GM12878 (cell line): ENCODE measurements around the gene DIP2C. TPM values are rescaled to one million over a fixed set of nuclear protein-coding genes. Genes with fewer than 3 reads are reported as not detected.

ENCODE experiments used
- ATAC-seq: fragments of 200-7000 bp; cut with Tn5 transposase; 3 replicates; pipeline ENCODE4 v1.9.1; 2020; ENCODE audit warnings: mild to moderate bottlenecking, moderate library complexity
- BruUV-seq: library from RNA; stranded (reverse); fragments of 400-500 nt; replicated peaks from 2 replicates; lab custom pipeline; 2021; lab: Mats Ljungman, UMichigan
- CTCF ChIA-PET: fragments of 300-600 bp; sonication (Branson Sonifier 250); formaldehyde crosslinking; extraction: SDS; loops from one replicate; lab custom pipeline; 2021; ENCODE audit warnings: inconsistent platforms; lab: Yijun Ruan, JAX
- POLR2A ChIA-PET: fragments of 350-600 bp; formaldehyde crosslinking; extraction: SDS; loops from one replicate; lab custom pipeline; 2021; ENCODE audit warnings: inconsistent platforms; lab: Charles Lee
- RAD21 ChIA-PET: fragments of 300-600 bp; sonication (Branson Sonifier 250); formaldehyde crosslinking; loops from one replicate; lab custom pipeline; 2023; ENCODE audit warnings: antibody characterized with exemption; ENCODE audit not compliant: unreplicated experiment; lab: Charles Lee
- SMC1A ChIA-PET: fragments of 300-600 bp; sonication (Branson Sonifier 250); formaldehyde crosslinking; loops from one replicate; lab custom pipeline; 2023; ENCODE audit not compliant: unreplicated experiment, uncharacterized antibody; lab: Charles Lee
- DNase-seq: peaks from one replicate; pipeline ENCODE4 v3.0.0-alpha.2; 2011; ENCODE audit warnings: low read depth, low spot score
- FAIRE-seq: peaks from 3 replicates; lab custom pipeline; 2011; peaks lifted over from hg19 to GRCh38; lab: Jason Lieb, UNC
- H2AFZ ChIP-seq: 2 replicates; pipeline ENCODE4 v1.6.0; 2011; ENCODE audit warnings: low read depth, low read length, control low read depth; ENCODE audit not compliant: control insufficient read depth
- H3K27ac ChIP-seq: 2 replicates; pipeline ENCODE4 v1.5.1; 2011; ENCODE audit warnings: control low read depth; ENCODE audit not compliant: control insufficient read depth, insufficient read depth
- H3K27me3 ChIP-seq, 2 experiments: replicated peaks in 1 of 2; 2 replicates each; pipeline versions ENCODE4 v1.6.0 to v1.6.1; 2011; ENCODE audit warnings: low read length in 1 of 2; ENCODE audit not compliant: control insufficient read depth in 2 of 2, insufficient read depth in 2 of 2
- H3K36me3 ChIP-seq, 2 experiments: 2 replicates each; pipeline ENCODE4 v1.5.1; 2011; ENCODE audit warnings: low read length in 1 of 2; ENCODE audit not compliant: control insufficient read depth in 2 of 2, insufficient read depth in 2 of 2
- H3K4me1 ChIP-seq: 2 replicates; pipeline ENCODE4 v1.6.1; 2011; ENCODE audit warnings: mild to moderate bottlenecking, low read length, moderate library complexity, mixed read lengths; ENCODE audit not compliant: control insufficient read depth, insufficient read depth
- H3K4me2 ChIP-seq: 2 replicates; pipeline ENCODE4 v1.6.0; 2011; ENCODE audit warnings: control low read depth; ENCODE audit not compliant: control insufficient read depth, insufficient read depth
- H3K4me3 ChIP-seq: fragments of 200-600 bp; sonication (generic); 2 replicates; pipeline ENCODE4 v1.5.1; 2016
- H3K79me2 ChIP-seq: 2 replicates; pipeline ENCODE4 v1.6.0; 2011; ENCODE audit warnings: low read length; ENCODE audit not compliant: control insufficient read depth, insufficient read depth
- H3K9ac ChIP-seq: 2 replicates; pipeline ENCODE4 v1.8.0; 2011; ENCODE audit warnings: low read length, control low read depth, mixed read lengths; ENCODE audit not compliant: control insufficient read depth, insufficient read depth
- H3K9me3 ChIP-seq: replicated peaks from 3 replicates; pipeline ENCODE4 v1.5.1; 2011; ENCODE audit warnings: mild to moderate bottlenecking, low read length; ENCODE audit not compliant: control insufficient read depth, insufficient read depth
- H4K20me1 ChIP-seq: 2 replicates; pipeline ENCODE4 v1.6.0; 2011; ENCODE audit not compliant: control insufficient read depth, insufficient read depth
- CBX3 ChIP-seq: fragments of 200-600 bp; sonication (generic); IDR thresholded peaks from 2 replicates; pipeline ENCODE4 v1.6.1; 2016; ENCODE audit warnings: low read depth, borderline replicate concordance
- CHD4 ChIP-seq: fragments of 200-600 bp; sonication (generic); IDR thresholded peaks from 2 replicates; pipeline ENCODE4 v1.6.1; 2016; ENCODE audit warnings: mild to moderate bottlenecking
- CREB1 ChIP-seq: IDR thresholded peaks from 2 replicates; pipeline ENCODE4 v1.6.1; 2012; ENCODE audit warnings: low read depth, mild to moderate bottlenecking, inconsistent platforms
- HDAC6 ChIP-seq: fragments of 200-600 bp; sonication (generic); IDR thresholded peaks from one replicate; pipeline ENCODE4 v1.8.0; 2017; ENCODE audit warnings: antibody characterized with exemption; ENCODE audit not compliant: unreplicated experiment
- JUND ChIP-seq: IDR thresholded peaks from 2 replicates; pipeline ENCODE4 v1.6.1; 2012; ENCODE audit warnings: low read depth, mild to moderate bottlenecking, low read length, improper control_type of control experiment, moderate library complexity
- KDM1A ChIP-seq: fragments of 200-600 bp; sonication (generic); IDR thresholded peaks from 2 replicates; pipeline ENCODE4 v1.6.1; 2016; ENCODE audit warnings: borderline replicate concordance
- LARP7 ChIP-seq: fragments of 450-650 bp; IDR thresholded peaks from 2 replicates; pipeline ENCODE4 v1.6.1; 2017; ENCODE audit warnings: mild to moderate bottlenecking
- MEF2B ChIP-seq: fragments of 450-650 bp; IDR thresholded peaks from 2 replicates; pipeline ENCODE4 v1.6.1; 2018; ENCODE audit warnings: mild to moderate bottlenecking, moderate library complexity; ENCODE audit not compliant: partially characterized antibody, poor library complexity, severe bottlenecking
- MYB ChIP-seq: fragments of 150-350 bp; IDR thresholded peaks from 2 replicates; pipeline ENCODE4 v1.6.1; 2014; ENCODE audit warnings: mild to moderate bottlenecking, low read depth, low read length, borderline replicate concordance
- NRF1 ChIP-seq: conservative IDR thresholded peaks from 2 replicates; pipeline ENCODE4 v1.6.1; 2011; ENCODE audit warnings: mild to moderate bottlenecking, low read depth, low read length, improper control_type of control experiment
- SMARCA5 ChIP-seq: fragments of 450-650 bp; IDR thresholded peaks from 2 replicates; pipeline ENCODE4 v1.6.1; 2017; ENCODE audit warnings: mild to moderate bottlenecking
- TBL1XR1 ChIP-seq: IDR thresholded peaks from 2 replicates; pipeline ENCODE4 v1.6.1; 2012; ENCODE audit warnings: low read depth, low read length, improper control_type of control experiment
- TCF7 ChIP-seq: IDR thresholded peaks from 2 replicates; pipeline ENCODE4 v1.6.1; 2014; ENCODE audit warnings: antibody characterized with exemption, borderline replicate concordance
- YBX1 ChIP-seq: fragments of 450-650 bp; IDR thresholded peaks from 2 replicates; pipeline ENCODE4 v1.6.1; 2016; ENCODE audit warnings: antibody characterized with exemption
- ZNF207 ChIP-seq: fragments of 450-650 bp; IDR thresholded peaks from 2 replicates; pipeline ENCODE4 v1.6.1; 2014; ENCODE audit warnings: antibody characterized with exemption, mild to moderate bottlenecking, borderline replicate concordance
- ZNF217 ChIP-seq: fragments of 450-650 bp; IDR thresholded peaks from 2 replicates; pipeline ENCODE4 v1.6.1; 2017; ENCODE audit warnings: antibody characterized with exemption, mild to moderate bottlenecking
- ZNF274 ChIP-seq: IDR thresholded peaks from one replicate; pipeline ENCODE4 v1.8.0; 2011; ENCODE audit not compliant: insufficient read length, insufficient read depth
- WGBS: methylation state at CpG from one replicate; pipeline ENCODE4 v1.1.6; 2016; ENCODE audit warnings: low lambda C conversion rate; ENCODE audit not compliant: insufficient replicate concordance, insufficient coverage; ENCODE audit errors: missing lambda C conversion rate; 5-methylcytosine and 5-hydroxymethylcytosine counted together
- in situ Hi-C: fragments of 300-500 bp; cut with MboI; formaldehyde crosslinking; loops from 9 replicates; pipeline ENCODE4 v1.14.3; 2018; ENCODE audit warnings: mixed read lengths
- intact Hi-C: fragments of 100-400 bp; cut with micrococcal nuclease; formaldehyde crosslinking; loops from one replicate; pipeline ENCODE4 v1.14.2; 2022; ENCODE audit not compliant: unreplicated experiment
- polyA plus RNA-seq, 11 experiments: library from polyadenylated mRNA; depleted of rRNA in 4 of 11; unstranded in 6 of 11; stranded (reverse) in 5 of 11; fragments of >200 nt; fragmentation: Nextera tagmentation in 4 of 11; fragmentation: Illumina TruSeq in 1 of 11; extraction: Ambion mirVana in 4 of 11; extraction: Trizol in 1 of 11; gene quantifications; 1 replicate in 1 of 11; 2 replicates in 10 of 11; pipeline versions ENCODE4 v1.2.1 to v1.2.3, GENCODE V29; 2011 to 2016; ENCODE audit warnings: inconsistent platforms in 2 of 11, missing spikeins in 2 of 11, low read depth in 1 of 11
- total RNA-seq, 4 experiments: library from RNA; depleted of rRNA in 3 of 4; stranded (reverse); fragments of >200 nt in 3 of 4; fragmentation: Illumina TruSeq in 1 of 4; extraction: Trizol in 1 of 4; gene quantifications; 2 replicates each; pipeline versions ENCODE4 v1.2.1 to v1.2.3, GENCODE V29; 2013 to 2021
- TF ChIP-seq, protein P1 (sequence below): fragments of 150-350 bp; IDR thresholded peaks from 2 replicates; pipeline ENCODE4 v1.6.1; 2014; ENCODE audit warnings: mild to moderate bottlenecking, low read depth, low read length
- TF ChIP-seq, protein P2 (sequence below): fragments of 450-650 bp; IDR thresholded peaks from 2 replicates; pipeline ENCODE4 v1.6.1; 2016; ENCODE audit warnings: mild to moderate bottlenecking, moderate library complexity, borderline replicate concordance

DIP2C gene
- total and polyA plus RNA-seq, 10 of the 15 experiments (the other 5 are each of a cell fraction or from before 2014, with no cell fraction given): 0.01 to 0.10 (median 0.06) TPM

DNA sequence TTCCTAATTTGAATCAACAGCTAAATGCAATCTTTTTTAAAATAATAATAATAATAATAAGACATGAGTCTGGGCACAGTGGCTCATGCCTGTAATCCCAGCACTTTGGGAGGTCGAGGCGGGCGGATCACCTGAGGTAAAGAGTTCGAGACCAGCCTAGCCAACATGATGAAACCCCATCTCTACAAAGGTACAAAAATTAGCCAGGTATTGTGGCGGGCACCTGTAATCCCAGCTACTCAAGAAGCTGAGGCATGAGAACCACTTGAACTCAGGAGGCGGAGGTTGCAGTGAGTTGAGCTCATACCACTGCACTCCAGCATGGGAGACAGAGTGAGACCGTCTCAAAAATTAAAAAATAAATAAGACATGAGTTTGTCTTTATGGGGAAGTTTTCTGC is 3.9 kb downstream of the DIP2C start:
- DNase-seq (no peak), ATAC-seq (no peak), FAIRE-seq (no peak)
- Histone ChIP-seq H3K9ac (no peak overlapping the region), H3K27ac (no peak overlapping the region), H3K27me3 (peaks cover 0 to 2% of the 10 kb centered on the region in 2 experiments; a peak in 1 of 4 replicates), H3K79me2 (no peaks in the 10 kb centered on the region), H4K20me1 (no peaks in the 10 kb centered on the region), H3K9me3 (no peaks in the 10 kb centered on the region), H2AFZ (no peak overlapping the region), H3K36me3 (no peaks in the 10 kb centered on the region), H3K4me1 (no peaks in the 10 kb centered on the region), H3K4me2 (no peak overlapping the region), H3K4me3 (no peak overlapping the region)
- no TSS peak for BruUV-seq
- SMC1A ChIA-PET: no interaction called here
- RAD21 ChIA-PET: no interaction called here
- intact Hi-C loops (no loop called here), in situ Hi-C loops (no loop called here)
- TF ChIP-seq, protein P1, sequence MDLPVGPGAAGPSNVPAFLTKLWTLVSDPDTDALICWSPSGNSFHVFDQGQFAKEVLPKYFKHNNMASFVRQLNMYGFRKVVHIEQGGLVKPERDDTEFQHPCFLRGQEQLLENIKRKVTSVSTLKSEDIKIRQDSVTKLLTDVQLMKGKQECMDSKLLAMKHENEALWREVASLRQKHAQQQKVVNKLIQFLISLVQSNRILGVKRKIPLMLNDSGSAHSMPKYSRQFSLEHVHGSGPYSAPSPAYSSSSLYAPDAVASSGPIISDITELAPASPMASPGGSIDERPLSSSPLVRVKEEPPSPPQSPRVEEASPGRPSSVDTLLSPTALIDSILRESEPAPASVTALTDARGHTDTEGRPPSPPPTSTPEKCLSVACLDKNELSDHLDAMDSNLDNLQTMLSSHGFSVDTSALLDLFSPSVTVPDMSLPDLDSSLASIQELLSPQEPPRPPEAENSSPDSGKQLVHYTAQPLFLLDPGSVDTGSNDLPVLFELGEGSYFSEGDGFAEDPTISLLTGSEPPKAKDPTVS: no peak
- TF ChIP-seq LARP7 (no peak), ZNF274 (no peak), CHD4 (no peak), TBL1XR1 (no peak), HDAC6 (no peak), ZNF207 (no peak), CREB1 (no peak), MEF2B (no peak), SMARCA5 (no peak), ZNF217 (no peak), NRF1 (no peak), CBX3 (no peak), KDM1A (no peak), YBX1 (no peak), JUND (no peak), TCF7 (no peak), MYB (no peak)
- TF ChIP-seq, protein P2, sequence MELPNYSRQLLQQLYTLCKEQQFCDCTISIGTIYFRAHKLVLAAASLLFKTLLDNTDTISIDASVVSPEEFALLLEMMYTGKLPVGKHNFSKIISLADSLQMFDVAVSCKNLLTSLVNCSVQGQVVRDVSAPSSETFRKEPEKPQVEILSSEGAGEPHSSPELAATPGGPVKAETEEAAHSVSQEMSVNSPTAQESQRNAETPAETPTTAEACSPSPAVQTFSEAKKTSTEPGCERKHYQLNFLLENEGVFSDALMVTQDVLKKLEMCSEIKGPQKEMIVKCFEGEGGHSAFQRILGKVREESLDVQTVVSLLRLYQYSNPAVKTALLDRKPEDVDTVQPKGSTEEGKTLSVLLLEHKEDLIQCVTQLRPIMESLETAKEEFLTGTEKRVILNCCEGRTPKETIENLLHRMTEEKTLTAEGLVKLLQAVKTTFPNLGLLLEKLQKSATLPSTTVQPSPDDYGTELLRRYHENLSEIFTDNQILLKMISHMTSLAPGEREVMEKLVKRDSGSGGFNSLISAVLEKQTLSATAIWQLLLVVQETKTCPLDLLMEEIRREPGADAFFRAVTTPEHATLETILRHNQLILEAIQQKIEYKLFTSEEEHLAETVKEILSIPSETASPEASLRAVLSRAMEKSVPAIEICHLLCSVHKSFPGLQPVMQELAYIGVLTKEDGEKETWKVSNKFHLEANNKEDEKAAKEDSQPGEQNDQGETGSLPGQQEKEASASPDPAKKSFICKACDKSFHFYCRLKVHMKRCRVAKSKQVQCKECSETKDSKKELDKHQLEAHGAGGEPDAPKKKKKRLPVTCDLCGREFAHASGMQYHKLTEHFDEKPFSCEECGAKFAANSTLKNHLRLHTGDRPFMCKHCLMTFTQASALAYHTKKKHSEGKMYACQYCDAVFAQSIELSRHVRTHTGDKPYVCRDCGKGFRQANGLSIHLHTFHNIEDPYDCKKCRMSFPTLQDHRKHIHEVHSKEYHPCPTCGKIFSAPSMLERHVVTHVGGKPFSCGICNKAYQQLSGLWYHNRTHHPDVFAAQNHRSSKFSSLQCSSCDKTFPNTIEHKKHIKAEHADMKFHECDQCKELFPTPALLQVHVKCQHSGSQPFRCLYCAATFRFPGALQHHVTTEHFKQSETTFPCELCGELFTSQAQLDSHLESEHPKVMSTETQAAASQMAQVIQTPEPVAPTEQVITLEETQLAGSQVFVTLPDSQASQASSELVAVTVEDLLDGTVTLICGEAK: no peak
- CTCF ChIA-PET: no interaction called here
- POLR2A ChIA-PET: no interaction called here
- 29% methylated on average over 7 of the region's 7 CpGs for WGBS
